Measurements from ENCODE around the gene MEF2D.
A peak's percentile ranks its signal among the peaks of the same experiment; 100 is the strongest.

GRCh38 chr1:156465747-156466365, 34.7 kb downstream of the MEF2D start:
- TF ChIP-seq ZBTB7A (IDR thresholded peaks at IDR 0.05; ENCODE audit: low read depth), result no peak
- no peak for TF ChIP-seq MAX (IDR thresholded peaks at IDR 0.05)
- TF ChIP-seq EGR1 (IDR thresholded peaks at IDR 0.05), result no peak
- no peak for TF ChIP-seq TEAD4 (IDR thresholded peaks at IDR 0.05)
- TF ChIP-seq TAF1 (IDR thresholded peaks at IDR 0.05; ENCODE audit: low read depth), result no peak
- TF ChIP-seq RAD21 (IDR thresholded peaks at IDR 0.05; ENCODE audit: low read depth), result peak; percentile 42
